Measurements from ENCODE around the gene GTF3C1. TPM values are rescaled to one million over a fixed set of nuclear protein-coding genes. Genes with fewer than 3 reads are reported as not detected.

GTF3C1 gene
- total and polyA plus RNA-seq, 2 donors = 40.8 to 81.0 TPM

DNA sequence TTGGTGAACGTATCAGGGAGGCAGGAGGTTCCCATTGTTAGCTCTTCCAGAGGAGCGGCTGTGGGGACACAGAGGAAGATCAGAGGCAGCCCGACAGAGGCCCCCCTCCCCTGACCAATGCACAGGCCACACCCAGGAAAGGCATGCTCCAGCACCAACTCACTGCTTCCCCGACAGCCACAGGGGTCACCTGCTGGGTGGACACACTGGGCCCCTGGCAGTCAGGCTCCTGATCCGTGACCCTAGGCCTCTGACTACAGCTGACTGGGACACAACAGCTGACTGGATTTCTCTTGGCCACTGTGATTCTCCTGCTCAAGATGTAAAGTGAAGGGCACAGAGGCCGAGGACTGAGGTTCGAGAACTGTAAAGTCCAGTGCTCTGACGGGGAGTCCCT, 84.2 kb downstream of the GTF3C1 start:
- no peak for DNase-seq (ENCODE audit: low read depth in 6 of 9, low spot score in 9 of 9)
- peaks cover 83 to 98% of the 10 kb centered on the region in 2 donors for H3K36me3 ChIP-seq (ENCODE audit: control insufficient read depth in 2 of 2, insufficient read depth in 2 of 2, low read length in 1 of 2)
- no peak overlapping the region for H3K4me3 ChIP-seq (ENCODE audit: low read length in 2 of 2)
- WGBS = 95% methylated on average over 8 of the region's 8 CpGs
- H3K4me1 ChIP-seq (ENCODE audit: control insufficient read depth in 2 of 2, insufficient read depth in 2 of 2, low read length in 2 of 2) = peaks cover 0 to 9% of the 10 kb centered on the region in 2 donors
- peak overlapping the region in 1 of 2 donors; percentile 5 for H3K27ac ChIP-seq (ENCODE audit: low read depth in 1 of 2, low read length in 1 of 2)
- H3K27me3 ChIP-seq (ENCODE audit: control insufficient read depth in 2 of 2, insufficient read depth in 1 of 2, low read length in 1 of 2) = no peaks in the 10 kb centered on the region
- no peaks in the 10 kb centered on the region for H3K9me3 ChIP-seq (ENCODE audit: control insufficient read depth in 2 of 2, insufficient read depth in 1 of 2, low read length in 1 of 2)

DNA sequence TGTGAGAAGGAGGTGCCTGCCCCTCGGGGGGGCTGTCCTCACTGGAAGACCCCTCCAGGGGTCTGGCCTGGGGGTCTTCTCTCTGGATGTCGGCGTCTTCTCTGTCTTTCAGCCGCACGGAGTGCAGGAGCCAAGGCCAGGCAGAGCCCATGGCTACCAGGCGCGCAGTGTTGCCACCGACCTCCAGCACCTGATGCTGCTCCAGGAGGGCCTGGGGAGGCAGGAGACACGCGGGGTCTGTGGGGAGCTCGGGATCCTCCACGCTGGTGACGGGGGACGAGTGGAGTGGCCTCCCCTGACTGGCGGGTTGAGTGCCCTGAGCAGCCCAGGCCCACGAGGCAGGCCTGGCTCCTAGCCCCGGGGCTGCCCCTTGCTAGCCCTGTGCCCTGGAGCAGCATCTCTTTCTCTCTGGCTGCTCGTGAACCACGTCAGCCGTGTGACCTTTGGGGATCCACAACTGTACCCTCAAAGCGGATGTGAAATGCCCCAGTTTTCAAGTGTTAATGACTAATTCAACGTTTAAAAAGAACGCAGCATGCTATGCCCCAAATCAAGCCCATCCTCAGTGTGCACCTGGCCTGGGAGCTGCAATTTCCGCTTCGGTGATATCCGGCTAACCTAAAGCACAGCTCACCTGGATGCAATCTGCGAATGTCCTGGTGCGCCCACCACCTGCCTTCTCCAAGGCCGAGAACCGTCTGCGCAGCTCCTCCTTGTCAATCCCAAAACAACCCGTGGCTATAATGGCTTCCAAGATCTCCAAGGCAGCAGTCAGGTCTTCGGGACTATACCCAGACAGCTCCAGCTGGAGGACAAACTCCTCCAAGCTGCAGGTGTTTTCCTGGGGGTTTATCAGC, 84.9 kb downstream of the GTF3C1 start:
- peak overlapping the region in 1 of 2 donors; percentile 5 for H3K27ac ChIP-seq (ENCODE audit: low read depth in 1 of 2, low read length in 1 of 2)
- H3K9me3 ChIP-seq (ENCODE audit: control insufficient read depth in 2 of 2, insufficient read depth in 1 of 2, low read length in 1 of 2) = no peaks in the 10 kb centered on the region
- H3K4me3 ChIP-seq (ENCODE audit: low read length in 2 of 2) = no peak overlapping the region
- no peaks in the 10 kb centered on the region for H3K27me3 ChIP-seq (ENCODE audit: control insufficient read depth in 2 of 2, insufficient read depth in 1 of 2, low read length in 1 of 2)
- peaks cover 0 to 14% of the 10 kb centered on the region in 2 donors for H3K4me1 ChIP-seq (ENCODE audit: control insufficient read depth in 2 of 2, insufficient read depth in 2 of 2, low read length in 2 of 2)
- DNase-seq (ENCODE audit: low read depth in 6 of 9, low spot score in 9 of 9) = no peak
- H3K36me3 ChIP-seq (ENCODE audit: control insufficient read depth in 2 of 2, insufficient read depth in 2 of 2, low read length in 1 of 2) = peaks cover 83 to 97% of the 10 kb centered on the region in 2 donors
- WGBS = 97% methylated on average over 33 of the region's 33 CpGs

DNA sequence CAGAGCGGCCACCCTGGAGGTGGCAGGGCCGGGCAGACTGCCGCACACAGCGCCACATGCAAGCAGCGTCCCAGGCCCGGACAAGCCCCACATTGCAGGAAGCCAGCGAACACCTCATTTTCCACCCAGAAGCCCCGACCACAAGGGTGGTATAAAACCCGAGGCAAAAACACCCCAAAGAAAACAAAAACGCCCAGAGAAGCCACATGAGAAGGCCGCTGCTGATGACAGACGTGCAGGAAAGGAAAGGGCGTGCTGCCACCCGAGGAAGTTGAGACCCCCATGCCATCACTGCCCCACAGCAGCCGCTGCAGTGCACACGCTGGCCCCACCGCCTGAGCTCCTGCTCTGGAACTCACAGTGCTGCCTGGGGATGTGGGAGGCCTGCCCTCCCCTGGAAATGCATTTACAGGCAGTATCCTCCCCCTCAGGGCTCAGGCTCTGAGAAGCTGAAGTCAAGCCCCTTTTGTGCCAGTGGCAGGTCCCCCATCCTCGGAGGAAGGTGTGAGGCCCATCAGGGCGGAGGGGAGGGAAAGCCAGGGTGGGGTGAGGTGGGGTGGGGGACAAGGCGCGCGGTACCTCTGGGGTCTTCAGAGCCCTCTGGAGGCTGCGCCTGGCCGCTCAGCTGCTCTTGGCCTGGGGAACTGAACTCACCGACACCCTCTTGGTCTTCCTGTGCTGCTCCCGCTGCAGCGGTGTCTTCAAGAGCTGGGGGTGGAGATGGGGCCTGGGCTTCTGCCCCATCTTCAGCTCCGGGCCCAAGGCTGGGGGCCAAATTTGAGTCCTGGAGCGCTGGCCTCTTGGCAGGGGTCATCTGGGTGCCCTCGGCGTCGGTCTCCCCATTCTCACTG, 85.7 kb downstream of the GTF3C1 start:
- Histone ChIP-seq H3K27ac (ENCODE audit: low read depth in 1 of 2, low read length in 1 of 2) (peak overlapping the region in 1 of 2 donors; percentile 60), H3K36me3 (ENCODE audit: control insufficient read depth in 2 of 2, insufficient read depth in 2 of 2, low read length in 1 of 2) (peaks cover 77 to 95% of the 10 kb centered on the region in 2 donors)
- 87% methylated on average over 32 of the region's 32 CpGs for WGBS

DNA sequence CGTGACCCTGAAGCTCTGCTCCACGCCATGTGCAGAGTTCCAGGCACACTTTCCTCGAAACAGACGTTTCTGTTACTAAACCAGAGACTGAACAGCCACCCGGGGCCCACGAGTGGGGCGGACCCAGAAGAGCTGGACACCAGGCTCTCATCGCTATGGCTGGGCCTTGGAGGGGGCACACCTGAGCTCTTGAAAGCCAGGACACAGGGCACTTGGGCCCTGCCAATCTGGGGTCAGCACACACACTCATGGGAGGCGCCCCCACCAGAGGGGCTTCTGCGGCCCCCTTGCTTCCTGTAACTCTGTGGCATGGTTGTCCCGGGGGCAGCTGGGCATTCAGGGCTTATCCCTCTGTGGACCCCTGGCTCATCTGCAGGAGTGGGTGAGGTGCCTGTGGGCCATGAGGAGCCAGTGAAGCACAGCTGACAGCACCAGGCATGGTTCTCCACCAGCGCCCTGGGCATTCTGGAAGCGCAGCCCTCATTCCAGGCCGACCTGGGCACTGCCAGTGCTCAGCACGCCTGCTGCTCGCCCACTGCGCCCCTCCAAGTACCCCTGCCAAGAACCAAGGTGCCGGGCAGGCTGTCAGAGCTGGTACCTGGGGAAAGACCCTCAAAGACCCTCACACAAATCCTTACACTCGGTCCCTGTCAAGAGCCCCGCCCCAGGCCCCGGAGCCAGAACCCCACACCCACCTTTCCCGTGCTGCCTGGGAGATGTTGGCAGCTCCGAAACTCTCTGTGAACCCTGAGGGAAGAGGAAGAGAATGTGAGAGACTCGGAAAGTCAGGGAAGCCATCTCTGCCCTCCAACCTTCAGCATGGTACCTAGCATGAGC, 86.6 kb downstream of the GTF3C1 start:
- Histone ChIP-seq H3K4me1 (ENCODE audit: control insufficient read depth in 2 of 2, insufficient read depth in 2 of 2, low read length in 2 of 2) (peaks cover 0 to 19% of the 10 kb centered on the region in 2 donors), H3K27ac (ENCODE audit: low read depth in 1 of 2, low read length in 1 of 2) (peak overlapping the region in 1 of 2 donors; percentile 60), H3K4me3 (ENCODE audit: low read length in 2 of 2) (no peak overlapping the region), H3K27me3 (ENCODE audit: control insufficient read depth in 2 of 2, insufficient read depth in 1 of 2, low read length in 1 of 2) (no peaks in the 10 kb centered on the region), H3K36me3 (ENCODE audit: control insufficient read depth in 2 of 2, insufficient read depth in 2 of 2, low read length in 1 of 2) (peaks cover 71 to 87% of the 10 kb centered on the region in 2 donors), H3K9me3 (ENCODE audit: control insufficient read depth in 2 of 2, insufficient read depth in 1 of 2, low read length in 1 of 2) (no peaks in the 10 kb centered on the region)
- 97% methylated on average over 24 of the region's 24 CpGs for WGBS
- no peak for DNase-seq (ENCODE audit: low read depth in 6 of 9, low spot score in 9 of 9)

More for the DNA sequence above, 85.7 kb downstream of the GTF3C1 start:
- Histone ChIP-seq H3K27me3 (ENCODE audit: control insufficient read depth in 2 of 2, insufficient read depth in 1 of 2, low read length in 1 of 2) (no peaks in the 10 kb centered on the region), H3K9me3 (ENCODE audit: control insufficient read depth in 2 of 2, insufficient read depth in 1 of 2, low read length in 1 of 2) (no peaks in the 10 kb centered on the region), H3K4me1 (ENCODE audit: control insufficient read depth in 2 of 2, insufficient read depth in 2 of 2, low read length in 2 of 2) (peaks cover 0 to 16% of the 10 kb centered on the region in 2 donors), H3K4me3 (ENCODE audit: low read length in 2 of 2) (no peak overlapping the region)
- DNase-seq (ENCODE audit: low read depth in 6 of 9, low spot score in 9 of 9) = no peak

DNA sequence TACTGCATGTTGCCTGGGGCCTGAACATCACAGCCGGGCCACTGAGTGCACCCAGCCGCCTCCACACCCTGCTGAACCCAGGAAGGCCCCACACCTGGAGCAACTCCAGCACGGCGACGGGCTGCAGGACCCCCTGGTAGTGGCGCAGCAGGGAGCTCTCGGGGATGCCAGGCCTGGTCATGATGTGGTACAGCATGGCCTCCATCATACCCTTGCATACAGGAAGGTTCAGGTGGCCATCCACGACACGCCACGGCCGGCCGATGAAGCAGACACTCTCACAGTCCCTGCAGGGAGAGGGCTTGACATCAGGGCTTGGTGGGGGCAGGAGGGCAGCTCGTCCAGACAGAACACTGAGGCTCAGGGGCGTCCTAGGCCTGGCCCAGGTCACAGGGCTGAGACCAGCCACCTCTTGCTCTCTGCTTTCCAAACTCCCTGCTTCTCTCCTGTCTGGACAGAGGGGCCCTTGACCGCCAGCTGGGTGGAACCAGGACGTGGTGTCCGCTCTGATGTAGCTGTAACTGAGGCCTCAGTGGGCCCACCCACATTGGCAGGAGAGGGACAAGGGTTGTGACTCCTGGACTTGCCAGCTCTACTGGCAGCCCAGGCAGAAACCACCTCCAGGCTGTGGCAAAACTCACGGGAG, 87.4 kb downstream of the GTF3C1 start:
- Histone ChIP-seq H3K27me3 (ENCODE audit: control insufficient read depth in 2 of 2, insufficient read depth in 1 of 2, low read length in 1 of 2) (no peaks in the 10 kb centered on the region), H3K4me1 (ENCODE audit: control insufficient read depth in 2 of 2, insufficient read depth in 2 of 2, low read length in 2 of 2) (peaks cover 0 to 19% of the 10 kb centered on the region in 2 donors), H3K4me3 (ENCODE audit: low read length in 2 of 2) (no peak overlapping the region), H3K27ac (ENCODE audit: low read depth in 1 of 2, low read length in 1 of 2) (peak overlapping the region in 1 of 2 donors; percentile 31), H3K9me3 (ENCODE audit: control insufficient read depth in 2 of 2, insufficient read depth in 1 of 2, low read length in 1 of 2) (no peaks in the 10 kb centered on the region), H3K36me3 (ENCODE audit: control insufficient read depth in 2 of 2, insufficient read depth in 2 of 2, low read length in 1 of 2) (peaks cover 65 to 79% of the 10 kb centered on the region in 2 donors)
- WGBS = 97% methylated on average over 18 of the region's 18 CpGs
- DNase-seq (ENCODE audit: low read depth in 6 of 9, low spot score in 9 of 9) = no peak

DNA sequence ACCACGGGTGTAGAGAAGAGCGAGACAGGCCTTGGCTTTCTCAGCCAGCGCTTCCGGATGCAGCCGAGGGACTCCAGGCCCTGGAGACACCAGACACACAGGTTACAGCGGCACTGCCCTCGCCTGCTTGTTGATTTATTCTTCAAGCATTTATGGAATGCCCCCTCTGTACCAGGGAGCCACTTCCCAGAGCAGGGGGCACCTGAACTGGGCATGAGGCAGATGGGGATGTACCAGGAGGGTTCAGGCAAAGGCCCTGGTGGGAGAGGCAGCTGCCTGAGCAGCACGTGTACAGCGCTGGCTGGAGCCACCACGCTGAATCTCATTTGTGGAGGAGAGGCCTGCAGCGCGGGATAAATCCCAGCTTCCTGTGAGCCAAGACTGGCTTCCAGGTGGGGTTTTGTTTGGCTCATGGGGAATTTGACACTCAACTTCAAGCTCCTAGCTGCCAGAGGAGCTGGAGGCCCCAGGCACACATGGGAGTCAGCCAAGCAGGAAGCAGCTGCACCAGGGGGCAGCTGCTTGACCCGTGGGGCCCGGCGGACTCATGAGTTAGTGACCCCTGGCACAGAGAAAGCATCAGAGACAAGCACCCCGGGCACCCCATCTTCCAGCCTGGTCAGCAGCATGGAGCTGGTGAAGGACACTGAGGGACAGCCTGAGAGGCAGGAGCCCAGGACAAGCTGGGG, 88.1 kb downstream of the GTF3C1 start:
- DNase-seq (ENCODE audit: low read depth in 6 of 9, low spot score in 9 of 9) = no peak
- H3K9me3 ChIP-seq (ENCODE audit: control insufficient read depth in 2 of 2, insufficient read depth in 1 of 2, low read length in 1 of 2) = no peaks in the 10 kb centered on the region
- no peaks in the 10 kb centered on the region for H3K27me3 ChIP-seq (ENCODE audit: control insufficient read depth in 2 of 2, insufficient read depth in 1 of 2, low read length in 1 of 2)
- H3K4me1 ChIP-seq (ENCODE audit: control insufficient read depth in 2 of 2, insufficient read depth in 2 of 2, low read length in 2 of 2) = peaks cover 4 to 26% of the 10 kb centered on the region in 2 donors
- H3K4me3 ChIP-seq (ENCODE audit: low read length in 2 of 2) = no peak overlapping the region
- peaks cover 60 to 72% of the 10 kb centered on the region in 2 donors for H3K36me3 ChIP-seq (ENCODE audit: control insufficient read depth in 2 of 2, insufficient read depth in 2 of 2, low read length in 1 of 2)
- WGBS = 89% methylated on average over 16 of the region's 16 CpGs
- peak overlapping the region in 1 of 2 donors; percentile 23 for H3K27ac ChIP-seq (ENCODE audit: low read depth in 1 of 2, low read length in 1 of 2)

DNA sequence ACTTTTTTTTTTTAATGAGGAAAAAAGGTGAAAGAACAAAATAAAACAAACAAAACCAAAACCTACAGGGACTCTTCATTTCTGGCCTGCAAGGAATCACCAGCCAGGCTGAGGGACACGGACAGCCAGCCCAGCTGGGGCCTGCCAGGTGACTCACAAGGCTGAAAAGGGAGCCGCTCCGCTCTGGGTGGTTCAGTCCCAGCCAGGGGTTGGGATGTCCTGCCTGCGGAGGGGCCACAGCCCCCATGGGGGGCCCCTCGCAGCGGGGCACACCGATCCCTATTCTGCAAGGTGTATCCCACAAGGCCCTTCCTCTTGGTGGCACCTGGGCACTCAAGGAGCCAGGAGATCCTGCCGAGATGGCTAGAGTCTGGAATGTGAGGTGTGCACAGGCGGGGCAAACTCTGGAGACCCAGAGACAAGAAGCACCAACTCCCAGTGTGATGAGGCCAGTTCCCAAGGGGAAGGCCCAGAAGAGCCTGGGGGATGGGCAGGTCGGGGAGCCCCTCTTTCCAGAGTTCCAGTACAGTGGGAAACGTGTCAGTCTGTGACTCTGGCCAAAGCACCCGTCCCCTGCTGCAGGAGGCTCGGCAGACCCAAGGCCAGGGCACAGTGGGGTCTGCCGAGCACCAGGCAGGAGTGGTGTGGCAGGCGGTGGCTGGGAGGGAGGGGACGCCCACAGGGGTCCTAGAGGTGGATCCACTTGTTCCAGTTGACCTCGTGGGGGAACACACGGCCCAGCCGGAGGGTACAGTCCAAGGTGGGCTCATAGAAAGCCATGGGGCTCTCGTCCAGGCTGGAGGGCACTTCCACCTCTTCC, 88.8 kb downstream of the GTF3C1 start:
- DNase-seq (ENCODE audit: low read depth in 6 of 9, low spot score in 9 of 9) = no peak

More for the DNA sequence above, 88.8 kb downstream of the GTF3C1 start:
- peaks cover 6 to 31% of the 10 kb centered on the region in 2 donors for H3K4me1 ChIP-seq (ENCODE audit: control insufficient read depth in 2 of 2, insufficient read depth in 2 of 2, low read length in 2 of 2)
- H3K27ac ChIP-seq (ENCODE audit: low read depth in 1 of 2, low read length in 1 of 2) = peak overlapping the region in 1 of 2 donors; percentile 23
- no peak overlapping the region for H3K4me3 ChIP-seq (ENCODE audit: low read length in 2 of 2)
- H3K9me3 ChIP-seq (ENCODE audit: control insufficient read depth in 2 of 2, insufficient read depth in 1 of 2, low read length in 1 of 2) = no peaks in the 10 kb centered on the region
- 96% methylated on average over 20 of the region's 20 CpGs for WGBS
- H3K27me3 ChIP-seq (ENCODE audit: control insufficient read depth in 2 of 2, insufficient read depth in 1 of 2, low read length in 1 of 2) = no peaks in the 10 kb centered on the region
- peaks cover 56 to 67% of the 10 kb centered on the region in 2 donors for H3K36me3 ChIP-seq (ENCODE audit: control insufficient read depth in 2 of 2, insufficient read depth in 2 of 2, low read length in 1 of 2)

Measured in thymus (tissue), 11 donors.